Activated naive CD4-positive, alpha-beta T cell (primary cell): ENCODE results near the gene LRRFIP1.

Experiments used
- DNase-seq, 4 experiments: peaks; one replicate each; lab custom pipeline; 2025; lab: John Stamatoyannopoulos, UW

Gene LRRFIP1

GRCh38 chr2:237616734-237617586 lies 10.4 kb upstream of the LRRFIP1 start:
- no peak for DNase-seq

- no peak for DNase-seq
Observed at GRCh38 chr2:237617587-237617982, 9.8 kb upstream of the LRRFIP1 start.

GRCh38 chr2:237618449-237618848 lies 8.9 kb upstream of the LRRFIP1 start:
- DNase-seq: no peak

GRCh38 chr2:237623428-237624403 lies 3.7 kb upstream of the LRRFIP1 start:
- DNase-seq: no peak

- no peak for DNase-seq
Observed at GRCh38 chr2:237624565-237624964, 2.8 kb upstream of the LRRFIP1 start.

- DNase-seq: no peak
Observed at GRCh38 chr2:237625216-237625705, 2.1 kb upstream of the LRRFIP1 start.

GRCh38 chr2:237625777-237626176 lies 1.6 kb upstream of the LRRFIP1 start:
- DNase-seq: no peak

GRCh38 chr2:237626813-237627440 lies 460 bp upstream of the LRRFIP1 start:
- DNase-seq: no peak

GRCh38 chr2:237628247-237629187 lies 1.1 kb downstream of the LRRFIP1 start:
- DNase-seq: no peak

- no peak for DNase-seq
Observed at GRCh38 chr2:237629188-237629534, 1.8 kb downstream of the LRRFIP1 start.

GRCh38 chr2:237629739-237630138 lies 2.4 kb downstream of the LRRFIP1 start:
- no peak for DNase-seq

GRCh38 chr2:237630216-237631000 lies 3.0 kb downstream of the LRRFIP1 start:
- no peak for DNase-seq

- no peak for DNase-seq
Observed at GRCh38 chr2:237631007-237631785, 3.8 kb downstream of the LRRFIP1 start.

- DNase-seq: no peak
Observed at GRCh38 chr2:237631801-237632585, 4.6 kb downstream of the LRRFIP1 start.

- no peak for DNase-seq
Observed at GRCh38 chr2:237633061-237633561, 5.7 kb downstream of the LRRFIP1 start.

GRCh38 chr2:237636578-237636977 lies 9.2 kb downstream of the LRRFIP1 start:
- no peak for DNase-seq

GRCh38 chr2:237637429-237638135 lies 10.2 kb downstream of the LRRFIP1 start:
- no peak for DNase-seq

GRCh38 chr2:237638176-237638575 lies 10.8 kb downstream of the LRRFIP1 start:
- no peak for DNase-seq
